Measurements from ENCODE around the gene P4HA1.

DNA sequence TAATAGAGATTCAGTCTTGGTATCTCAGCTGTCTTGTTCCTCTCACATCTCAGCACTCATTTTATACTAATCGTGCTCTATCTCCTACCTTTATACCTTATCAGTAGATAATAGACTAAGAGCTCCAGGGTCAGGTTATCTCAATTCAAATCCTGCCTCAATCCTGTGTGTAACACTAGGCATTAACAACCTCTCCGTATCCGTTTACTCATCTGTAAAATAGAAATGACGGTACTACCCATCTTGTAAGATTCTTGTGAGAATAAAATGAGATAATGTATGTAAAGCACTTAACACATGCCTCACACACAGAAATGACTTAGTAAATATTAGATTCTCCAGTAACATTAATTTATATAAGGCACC is 622 bp upstream of the P4HA1 start:
- TF ChIP-seq, protein P1, sequence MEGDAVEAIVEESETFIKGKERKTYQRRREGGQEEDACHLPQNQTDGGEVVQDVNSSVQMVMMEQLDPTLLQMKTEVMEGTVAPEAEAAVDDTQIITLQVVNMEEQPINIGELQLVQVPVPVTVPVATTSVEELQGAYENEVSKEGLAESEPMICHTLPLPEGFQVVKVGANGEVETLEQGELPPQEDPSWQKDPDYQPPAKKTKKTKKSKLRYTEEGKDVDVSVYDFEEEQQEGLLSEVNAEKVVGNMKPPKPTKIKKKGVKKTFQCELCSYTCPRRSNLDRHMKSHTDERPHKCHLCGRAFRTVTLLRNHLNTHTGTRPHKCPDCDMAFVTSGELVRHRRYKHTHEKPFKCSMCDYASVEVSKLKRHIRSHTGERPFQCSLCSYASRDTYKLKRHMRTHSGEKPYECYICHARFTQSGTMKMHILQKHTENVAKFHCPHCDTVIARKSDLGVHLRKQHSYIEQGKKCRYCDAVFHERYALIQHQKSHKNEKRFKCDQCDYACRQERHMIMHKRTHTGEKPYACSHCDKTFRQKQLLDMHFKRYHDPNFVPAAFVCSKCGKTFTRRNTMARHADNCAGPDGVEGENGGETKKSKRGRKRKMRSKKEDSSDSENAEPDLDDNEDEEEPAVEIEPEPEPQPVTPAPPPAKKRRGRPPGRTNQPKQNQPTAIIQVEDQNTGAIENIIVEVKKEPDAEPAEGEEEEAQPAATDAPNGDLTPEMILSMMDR (IDR thresholded peaks at IDR 0.05), result no peak
- TF ChIP-seq POLR2A (IDR thresholded peaks at IDR 0.05), result no peak

Data from testis (tissue), 2 donors.